Upper lobe of left lung (tissue), 6 donors: ENCODE data around the gene YJEFN3. TPM values are rescaled to one million over a fixed set of nuclear protein-coding genes. Genes with fewer than 3 reads are reported as not detected.

Experiments used
- ATAC-seq, 2 donors: fragments of 200-7000 bp; cut with Tn5 transposase; one replicate each; pipeline ENCODE4 v1.9.1; 2022; ENCODE audit warnings: mild to moderate bottlenecking in 2 of 2, moderate library complexity in 2 of 2; ENCODE audit not compliant: low FRiP score in 2 of 2
- DNase-seq, 2 donors: peaks; one replicate each; pipeline ENCODE4 v3.0.0-alpha.2; 2019 to 2020
- H3K27ac ChIP-seq, 4 donors: fragments of 200-600 bp; sonication (generic); one replicate each; pipeline ENCODE4 v1.5.1; 2016 to 2019
- H3K27me3 ChIP-seq, 4 donors: fragments of 200-600 bp; sonication (generic); one replicate each; pipeline ENCODE4 v1.5.1; 2017 to 2019
- H3K36me3 ChIP-seq, 4 donors: fragments of 200-600 bp; sonication (generic); one replicate each; pipeline ENCODE4 v1.5.1; 2016 to 2019
- H3K4me1 ChIP-seq, 4 donors: fragments of 200-600 bp; sonication (generic); one replicate each; pipeline ENCODE4 v1.5.1; 2018 to 2019
- H3K4me3 ChIP-seq, 4 donors: fragments of 200-600 bp; sonication (generic); one replicate each; pipeline ENCODE4 v1.5.1; 2017 to 2019; ENCODE audit warnings: mild to moderate bottlenecking in 2 of 4, moderate library complexity in 1 of 4
- H3K9me3 ChIP-seq, 4 donors: fragments of 200-600 bp; sonication (generic); one replicate each; pipeline ENCODE4 v1.5.1; 2018 to 2019
- EP300 ChIP-seq, 4 donors: sonication (generic); formaldehyde crosslinking; IDR thresholded peaks; one replicate each; pipeline ENCODE4 v1.5.1; 2017; ENCODE audit warnings: antibody characterized with exemption in 4 of 4, control low read depth in 2 of 4
- POLR2A ChIP-seq, 4 donors: fragments of 450-650 bp; IDR thresholded peaks; one replicate each; pipeline ENCODE4 v1.5.1; 2016 to 2017; ENCODE audit warnings: antibody characterized with exemption in 4 of 4, mild to moderate bottlenecking in 2 of 4
- POLR2AphosphoS5 ChIP-seq, 2 donors: sonication (generic); formaldehyde crosslinking; IDR thresholded peaks; one replicate each; pipeline ENCODE4 v1.5.1; 2017; ENCODE audit warnings: antibody characterized with exemption in 2 of 2
- WGBS, 2 donors: methylation state at CpG; one replicate each; pipeline ENCODE4 v1.1.5; 2017 to 2018; 5-methylcytosine and 5-hydroxymethylcytosine counted together
- total RNA-seq, 6 donors: library from RNA; depleted of rRNA in 4 of 6; stranded (reverse); fragments of >200 nt in 4 of 6; gene quantifications; one replicate each; pipeline versions ENCODE4 v1.1.0 to v1.2.1, GENCODE V29; 2016 to 2021
- TF ChIP-seq, protein P1 (sequence below), 6 experiments: fragments of 450-650 bp in 4 of 6; fragments of 200-600 bp in 2 of 6; sonication (generic) in 2 of 6; IDR thresholded peaks; one replicate each; pipeline ENCODE4 v1.5.1; 2016 to 2019; ENCODE audit warnings: antibody characterized with exemption in 6 of 6
- donor health status: DM: no; HTN: no; CAD: no; lungs with moderate emphysema.
- donor health status: DM: no; HTN: yes; CAD: no; lungs with severe emphysema.

Gene YJEFN3
- total RNA-seq, 6 donors from 2014 or later: 0.61 to 7.3 (median 4.8) TPM

DNA sequence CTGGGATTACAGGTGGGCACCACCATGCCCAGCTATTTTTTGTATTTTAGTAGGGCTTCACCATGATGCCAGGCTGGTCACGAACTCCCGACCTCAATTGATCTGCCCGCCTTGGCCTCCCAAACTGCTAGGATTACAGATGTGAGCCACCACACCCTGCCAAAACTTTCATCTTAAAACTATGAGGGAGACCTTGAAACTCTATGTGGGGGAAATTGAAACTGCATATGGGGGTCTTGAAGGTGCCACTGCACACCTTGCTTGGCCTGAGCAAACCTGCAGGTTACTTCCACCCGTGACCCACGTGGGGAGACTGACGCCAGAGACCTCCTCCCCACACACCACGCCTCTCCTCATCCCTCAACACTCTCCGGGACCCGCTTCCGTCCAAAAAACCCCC, 25.0 kb downstream of the YJEFN3 start:
- Histone ChIP-seq H3K4me3 (no peak overlapping the region), H3K9me3 (no peaks in the 10 kb centered on the region)
- no peak for ATAC-seq

DNA sequence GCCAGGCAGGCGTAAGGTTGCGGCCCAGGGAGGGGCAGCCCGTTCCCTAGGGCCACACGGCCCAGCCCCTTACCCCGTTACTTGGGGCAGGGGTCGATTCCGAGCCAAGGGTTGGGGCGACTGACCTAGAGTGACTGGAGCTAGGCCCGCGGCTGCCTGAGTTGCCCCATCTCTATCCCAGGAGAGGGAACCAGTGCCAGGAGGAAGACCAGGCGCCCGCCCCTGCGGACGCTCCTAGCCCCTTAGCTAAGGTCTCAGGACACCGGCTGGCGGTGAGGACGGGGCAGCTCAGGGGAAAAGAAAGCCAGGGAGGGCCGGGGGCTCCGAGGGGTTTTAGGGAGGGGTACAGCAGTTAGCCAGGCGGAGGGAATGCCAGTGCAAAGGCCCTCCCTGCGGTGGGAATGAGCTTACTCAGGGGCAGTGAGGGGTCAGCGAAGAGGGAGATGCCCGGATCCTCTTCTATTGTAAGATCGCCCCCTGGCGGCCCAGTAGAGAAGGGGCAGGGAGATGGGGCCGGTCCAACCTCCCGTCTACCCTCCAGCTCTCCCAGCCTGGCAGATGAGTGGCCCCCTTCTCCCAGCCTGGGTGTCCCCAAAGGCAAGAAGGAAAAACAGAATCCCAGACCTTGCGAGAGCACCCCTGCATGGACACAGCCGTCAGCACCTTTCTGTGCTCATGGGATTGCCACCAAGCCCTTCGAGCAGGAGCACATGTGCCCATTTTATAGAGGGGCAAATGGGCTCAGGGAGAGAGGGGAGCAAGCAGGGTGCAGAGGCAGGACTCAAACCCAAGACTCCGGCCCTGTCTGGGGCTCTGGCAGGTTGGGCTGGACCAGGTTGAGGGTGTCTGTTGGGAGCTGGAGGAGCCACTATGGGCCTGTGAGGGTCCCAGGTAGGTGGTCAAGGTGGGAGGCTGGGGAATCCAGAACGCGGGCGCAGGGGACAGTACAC, 25.6 kb downstream of the YJEFN3 start:
- no peaks in the 10 kb centered on the region for H3K36me3 ChIP-seq
- H3K9me3 ChIP-seq: no peaks in the 10 kb centered on the region
- 68 to 69% methylated on average over 32 to 34 of the region's 34 CpGs for WGBS, 2 donors
- TF ChIP-seq, protein P1, sequence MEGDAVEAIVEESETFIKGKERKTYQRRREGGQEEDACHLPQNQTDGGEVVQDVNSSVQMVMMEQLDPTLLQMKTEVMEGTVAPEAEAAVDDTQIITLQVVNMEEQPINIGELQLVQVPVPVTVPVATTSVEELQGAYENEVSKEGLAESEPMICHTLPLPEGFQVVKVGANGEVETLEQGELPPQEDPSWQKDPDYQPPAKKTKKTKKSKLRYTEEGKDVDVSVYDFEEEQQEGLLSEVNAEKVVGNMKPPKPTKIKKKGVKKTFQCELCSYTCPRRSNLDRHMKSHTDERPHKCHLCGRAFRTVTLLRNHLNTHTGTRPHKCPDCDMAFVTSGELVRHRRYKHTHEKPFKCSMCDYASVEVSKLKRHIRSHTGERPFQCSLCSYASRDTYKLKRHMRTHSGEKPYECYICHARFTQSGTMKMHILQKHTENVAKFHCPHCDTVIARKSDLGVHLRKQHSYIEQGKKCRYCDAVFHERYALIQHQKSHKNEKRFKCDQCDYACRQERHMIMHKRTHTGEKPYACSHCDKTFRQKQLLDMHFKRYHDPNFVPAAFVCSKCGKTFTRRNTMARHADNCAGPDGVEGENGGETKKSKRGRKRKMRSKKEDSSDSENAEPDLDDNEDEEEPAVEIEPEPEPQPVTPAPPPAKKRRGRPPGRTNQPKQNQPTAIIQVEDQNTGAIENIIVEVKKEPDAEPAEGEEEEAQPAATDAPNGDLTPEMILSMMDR (IDR thresholded peaks at IDR 0.05): peak; percentile 61 to 90 (median 74)
- no peak for TF ChIP-seq EP300 (IDR thresholded peaks at IDR 0.05)
- no peak for TF ChIP-seq POLR2AphosphoS5 (IDR thresholded peaks at IDR 0.05)
- no peak for TF ChIP-seq POLR2A (IDR thresholded peaks at IDR 0.05)
- H3K27ac ChIP-seq: no peak overlapping the region
- no peak overlapping the region for H3K4me3 ChIP-seq
- DNase-seq (peak; percentile 65 to 79), ATAC-seq (peak in 1 of 2 donors; percentile 79)
- H3K4me1 ChIP-seq: no peaks in the 10 kb centered on the region
- H3K27me3 ChIP-seq: no peaks in the 10 kb centered on the region

More for the DNA sequence above, 25.0 kb downstream of the YJEFN3 start:
- no peak overlapping the region for H3K27ac ChIP-seq
- 87 to 89% methylated on average over 10 of the region's 10 CpGs for WGBS, 2 donors
- no peaks in the 10 kb centered on the region for H3K27me3 ChIP-seq
- H3K36me3 ChIP-seq: no peaks in the 10 kb centered on the region
- no peak for TF ChIP-seq POLR2AphosphoS5 (IDR thresholded peaks at IDR 0.05)
- TF ChIP-seq EP300 (IDR thresholded peaks at IDR 0.05): no peak
- TF ChIP-seq, protein P1 (IDR thresholded peaks at IDR 0.05): no peak
- no peak for TF ChIP-seq POLR2A (IDR thresholded peaks at IDR 0.05)
- no peaks in the 10 kb centered on the region for H3K4me1 ChIP-seq
- DNase-seq: no peak

DNA sequence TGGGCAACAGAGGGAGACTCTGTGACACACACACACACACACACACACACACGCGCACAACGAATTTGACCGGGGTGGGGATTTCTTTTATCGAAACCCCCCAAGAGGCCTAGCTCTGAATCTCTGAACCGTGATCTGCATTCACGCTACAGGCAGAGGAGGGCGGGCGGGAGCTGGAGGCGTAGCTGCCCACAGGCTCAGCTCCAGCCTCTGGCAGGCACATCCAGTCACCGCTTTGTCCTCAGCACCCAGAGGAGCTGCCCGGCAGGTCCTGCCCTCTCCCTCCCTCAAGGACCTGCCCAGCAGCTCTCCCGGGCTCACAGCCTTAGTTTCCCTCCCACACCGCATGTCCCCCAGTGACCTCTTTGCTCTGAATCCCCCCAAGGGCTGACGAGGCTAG, 29.3 kb downstream of the YJEFN3 start:
- no peaks in the 10 kb centered on the region for H3K9me3 ChIP-seq
- no peak overlapping the region for H3K4me3 ChIP-seq
- WGBS, 2 donors: 81 to 83% methylated on average over 2 to 15 of the region's 15 CpGs
- no peak overlapping the region for H3K27ac ChIP-seq
- TF ChIP-seq, protein P1 (IDR thresholded peaks at IDR 0.05): no peak
- TF ChIP-seq EP300 (IDR thresholded peaks at IDR 0.05) (no peak), POLR2A (IDR thresholded peaks at IDR 0.05) (no peak), POLR2AphosphoS5 (IDR thresholded peaks at IDR 0.05) (no peak)
- DNase-seq: no peak
- H3K36me3 ChIP-seq: peaks cover 0 to under 1% (median 0%) of the 10 kb centered on the region in 4 donors
- H3K27me3 ChIP-seq: no peaks in the 10 kb centered on the region
- no peak for ATAC-seq
- no peaks in the 10 kb centered on the region for H3K4me1 ChIP-seq

DNA sequence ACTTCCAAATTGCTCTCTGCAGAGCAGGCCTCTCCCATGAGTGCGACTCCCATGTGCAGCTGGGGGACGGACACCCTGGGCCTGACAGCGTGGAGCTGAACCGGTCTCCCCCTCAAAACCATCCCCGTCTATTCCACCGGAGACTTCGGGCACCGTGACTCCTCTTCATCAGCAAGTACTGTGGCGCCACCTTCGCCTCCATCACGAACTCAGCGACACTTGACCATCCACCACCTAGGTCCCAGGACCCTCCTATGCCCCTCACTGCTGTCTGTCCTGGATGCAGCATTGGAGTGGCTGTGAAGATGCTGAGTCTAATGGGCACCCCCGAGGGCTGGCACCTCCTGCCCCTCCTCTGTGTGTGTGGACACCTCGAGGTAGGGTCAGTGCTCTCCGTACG, 29.9 kb downstream of the YJEFN3 start:
- H3K27me3 ChIP-seq: no peaks in the 10 kb centered on the region
- H3K4me3 ChIP-seq: no peak overlapping the region
- no peak overlapping the region for H3K27ac ChIP-seq
- H3K36me3 ChIP-seq: peaks cover 0 to 4% (median 0%) of the 10 kb centered on the region in 4 donors
- no peak for ATAC-seq
- H3K9me3 ChIP-seq: no peaks in the 10 kb centered on the region
- TF ChIP-seq POLR2AphosphoS5 (IDR thresholded peaks at IDR 0.05) (no peak), POLR2A (IDR thresholded peaks at IDR 0.05) (no peak), EP300 (IDR thresholded peaks at IDR 0.05) (no peak)
- TF ChIP-seq, protein P1 (IDR thresholded peaks at IDR 0.05): no peak
- DNase-seq: no peak
- 95 to 96% methylated on average over 12 to 16 of the region's 16 CpGs for WGBS, 2 donors
- no peaks in the 10 kb centered on the region for H3K4me1 ChIP-seq
